GM19193 (cell line): ENCODE results near the gene MKX.

Source experiments
- POLR2A ChIP-seq: IDR thresholded peaks from 4 replicates; pipeline ENCODE4 v1.6.1; 2011; ENCODE audit not compliant: insufficient read depth, insufficient read length; ENCODE audit errors: extremely low read depth

Gene MKX

DNA sequence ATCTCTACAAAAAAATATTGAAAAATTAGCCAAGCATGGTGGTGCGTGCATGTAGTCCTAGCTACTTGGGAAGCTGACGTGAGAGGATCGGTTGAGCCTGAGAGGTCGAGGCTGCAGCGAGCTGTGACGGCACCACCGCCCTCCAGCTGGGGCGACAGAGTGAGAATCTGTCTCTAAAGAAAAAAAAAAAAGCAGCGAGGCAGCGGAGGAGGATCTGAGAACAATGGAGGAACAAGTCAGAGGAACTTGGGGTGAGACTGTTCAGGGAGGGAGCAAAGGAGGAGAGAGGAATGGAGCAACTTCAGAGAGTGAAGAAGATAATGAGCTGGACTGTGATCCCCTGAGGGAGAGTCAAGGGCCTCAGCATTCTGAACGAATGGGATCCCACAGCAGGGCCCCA lies 85.4 kb downstream of the MKX start:
- no peak for TF ChIP-seq POLR2A

DNA sequence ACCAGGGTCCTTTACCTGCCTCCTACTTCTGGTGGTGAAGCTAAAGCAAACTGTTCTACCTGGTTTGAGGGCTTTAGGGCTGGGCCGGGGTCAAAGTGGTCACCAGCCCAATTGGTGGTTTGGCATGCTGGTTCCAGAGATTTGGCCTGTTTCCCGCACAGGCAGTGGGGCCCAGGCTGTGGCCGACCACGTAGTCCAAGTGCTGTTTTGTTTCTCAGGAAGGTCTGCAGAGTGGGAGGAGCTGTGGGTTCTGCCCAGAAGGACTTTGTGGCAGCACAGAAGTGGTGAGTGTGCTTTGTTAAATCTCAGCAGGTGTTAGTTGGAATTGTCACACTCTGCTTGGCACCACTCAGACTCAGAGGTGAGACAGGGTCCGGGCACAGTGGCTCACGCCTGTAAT lies 85.8 kb downstream of the MKX start:
- no peak for TF ChIP-seq POLR2A

DNA sequence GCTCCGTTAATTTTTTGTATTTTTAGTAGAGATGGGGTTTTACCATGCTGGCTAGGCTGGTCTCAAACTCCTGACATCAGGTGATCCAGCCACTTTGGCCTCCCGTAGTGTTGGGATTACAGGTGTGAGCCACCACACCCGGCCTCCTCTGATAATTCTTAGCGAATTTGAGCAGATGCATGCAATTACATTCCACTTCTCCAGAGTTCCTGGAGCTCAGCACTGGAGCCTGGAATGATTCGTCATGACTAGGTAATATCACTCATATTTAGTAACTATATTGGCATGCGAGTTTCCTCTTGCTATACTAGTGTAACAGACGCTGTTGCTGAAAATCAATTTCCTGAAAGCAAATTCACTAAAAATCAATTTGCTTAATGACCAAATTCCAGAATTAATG lies 86.8 kb downstream of the MKX start:
- no peak for TF ChIP-seq POLR2A

DNA sequence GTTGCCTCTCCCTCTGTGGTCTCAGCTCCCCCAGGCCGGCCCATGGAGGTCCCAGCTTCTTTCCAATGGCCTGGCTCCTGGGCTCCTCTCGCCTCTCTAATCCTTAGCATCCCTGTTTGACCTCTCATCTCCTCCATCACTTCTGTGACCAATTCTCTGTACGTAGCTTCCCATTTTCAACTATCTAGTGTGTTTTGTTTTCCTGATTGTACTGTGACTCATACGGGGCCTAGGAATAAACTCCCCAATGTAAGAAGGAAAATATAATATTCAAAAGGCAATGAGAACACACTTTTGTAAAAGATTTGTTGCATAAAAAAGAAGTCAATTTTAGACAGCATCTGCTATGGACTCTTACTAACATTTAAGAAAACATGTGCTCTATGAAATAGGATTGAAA lies 90.3 kb downstream of the MKX start:
- no peak for TF ChIP-seq POLR2A

DNA sequence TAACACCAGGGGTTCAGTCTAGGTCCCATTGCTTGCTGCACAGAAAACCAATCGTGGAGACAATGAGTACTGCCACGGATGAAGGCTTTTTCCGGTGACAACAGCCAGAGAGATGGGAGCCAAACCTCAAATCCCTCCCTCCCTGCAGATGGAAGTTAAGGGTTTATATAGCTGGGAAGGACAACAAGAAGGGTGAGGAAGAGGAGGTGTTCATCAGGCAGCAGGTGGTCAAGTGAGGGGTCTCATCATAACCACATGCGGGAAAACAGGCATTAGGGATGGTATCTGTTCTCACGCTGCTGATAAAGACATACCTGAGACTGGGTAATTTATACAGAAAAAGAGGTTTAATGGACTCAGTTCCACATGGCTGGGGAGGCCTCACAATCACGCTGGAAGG lies 91.3 kb downstream of the MKX start:
- no peak for TF ChIP-seq POLR2A

DNA sequence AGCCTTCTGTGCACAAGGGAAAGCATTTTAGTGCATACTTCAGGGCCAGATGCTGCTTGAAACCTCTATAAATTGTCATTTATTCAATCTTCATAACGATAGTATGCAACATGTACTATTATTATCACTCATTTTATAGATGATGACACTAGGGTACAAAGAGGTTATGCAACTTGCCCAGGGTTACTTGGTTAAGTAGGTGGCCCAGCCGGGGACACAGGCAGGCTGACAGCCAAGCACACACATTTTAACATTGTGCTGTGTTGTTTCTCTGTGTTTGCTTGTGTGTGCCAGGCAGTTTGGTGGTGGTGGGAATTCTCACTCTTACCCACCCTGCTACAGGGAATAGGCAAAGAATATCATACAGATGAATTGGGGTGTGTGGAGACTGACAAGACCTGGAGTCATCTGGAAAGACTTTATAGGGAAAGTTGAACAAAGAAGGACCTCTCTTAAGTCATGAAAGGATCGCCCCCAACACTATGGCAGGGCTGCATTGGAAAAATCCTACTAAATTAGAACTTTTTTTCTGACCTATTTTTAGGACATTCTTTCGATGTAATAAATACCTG lies 98.9 kb downstream of the MKX start:
- no peak for TF ChIP-seq POLR2A

DNA sequence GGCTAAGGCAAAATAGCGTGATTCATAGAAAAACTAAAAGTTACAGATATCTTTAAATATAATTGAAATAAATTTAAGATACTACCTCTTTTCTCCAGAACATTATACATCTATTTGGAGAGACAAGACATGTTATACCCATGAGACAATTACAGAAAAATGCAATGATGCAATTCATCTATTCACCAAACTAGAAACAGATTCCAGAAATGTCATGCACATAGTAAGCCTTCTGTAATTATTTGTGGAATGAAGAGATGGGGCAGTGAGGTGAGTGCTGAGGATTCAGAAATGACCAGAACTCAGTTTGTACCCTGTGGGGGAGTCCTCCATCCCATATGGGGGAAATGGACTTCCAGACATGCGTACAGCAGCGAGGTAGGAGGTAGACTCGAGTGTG lies 99.4 kb downstream of the MKX start:
- no peak for TF ChIP-seq POLR2A

DNA sequence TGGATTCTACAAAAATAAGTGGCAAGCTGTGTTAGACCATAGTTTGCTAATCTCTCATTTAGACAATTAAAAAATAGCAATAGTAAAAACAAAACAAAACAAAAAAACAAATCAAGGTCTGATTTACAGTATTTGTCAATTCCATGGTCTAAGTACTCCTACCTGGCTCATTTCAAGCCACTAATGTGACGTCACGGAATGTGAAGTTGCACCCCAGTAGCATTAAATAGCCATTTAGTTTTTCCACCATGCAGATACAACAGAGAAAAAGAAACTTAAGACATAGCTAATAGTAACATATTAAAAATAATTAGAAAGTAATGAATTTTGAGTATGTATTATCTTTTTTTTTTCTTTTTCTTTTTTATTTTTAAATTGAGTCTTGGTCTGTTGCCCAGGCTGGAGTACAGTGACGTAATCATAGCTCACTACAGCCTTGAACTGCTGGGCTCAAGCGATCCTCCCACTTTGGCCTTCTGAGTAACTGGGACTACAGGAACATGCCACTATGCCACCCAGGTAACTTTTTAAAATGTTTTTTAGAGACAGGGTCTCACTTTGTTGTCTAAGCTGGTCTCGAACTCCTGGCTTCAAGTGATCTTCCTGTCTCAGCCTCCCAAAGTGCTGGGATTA lies 101.2 kb downstream of the MKX start:
- no peak for TF ChIP-seq POLR2A

DNA sequence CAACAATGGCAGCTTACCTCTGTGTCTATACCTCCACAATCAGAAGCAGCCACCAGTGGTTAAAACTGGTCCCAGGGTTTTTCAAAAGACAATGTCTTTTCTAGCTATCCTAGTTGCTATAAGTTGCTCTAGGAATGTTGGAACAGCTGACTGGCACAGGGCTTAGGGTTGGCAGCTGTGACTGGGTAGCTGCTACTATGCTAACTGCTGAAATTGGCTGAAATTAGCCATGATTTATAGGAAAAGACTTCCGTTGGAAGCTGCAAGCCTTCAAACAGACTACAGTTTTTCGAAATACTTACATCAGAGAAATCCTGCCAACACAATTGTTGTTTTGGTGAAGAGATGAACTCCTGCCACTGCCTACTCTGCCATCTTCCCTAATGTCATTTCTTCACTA lies 102.3 kb downstream of the MKX start:
- TF ChIP-seq POLR2A = no peak

DNA sequence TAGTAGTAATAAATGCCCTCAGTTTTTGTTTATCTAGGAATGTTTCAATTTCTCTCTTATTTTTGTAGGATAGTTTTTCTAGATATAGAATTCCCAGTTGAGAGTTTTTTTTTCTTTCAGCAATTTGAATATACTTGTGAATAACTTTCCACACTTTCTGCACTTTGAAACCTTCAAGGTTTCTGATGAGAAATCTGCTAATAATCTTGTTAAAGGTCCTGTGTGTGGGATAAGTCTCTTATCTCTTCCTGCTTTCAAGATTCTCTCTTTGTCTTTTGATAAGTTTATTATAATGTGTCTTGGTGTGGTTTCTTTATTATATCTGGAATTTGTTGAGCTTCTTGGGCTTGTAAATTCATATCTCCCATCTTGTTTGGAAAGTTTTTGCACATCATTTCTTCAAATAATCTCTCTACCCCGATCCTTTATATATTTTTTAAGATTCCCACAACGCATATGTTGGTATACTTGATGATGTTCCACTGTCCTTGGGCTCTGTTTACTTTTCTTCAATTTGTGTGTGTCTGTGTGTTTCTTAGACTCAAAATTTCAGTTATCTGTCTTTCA lies 103.5 kb downstream of the MKX start:
- no peak for TF ChIP-seq POLR2A

DNA sequence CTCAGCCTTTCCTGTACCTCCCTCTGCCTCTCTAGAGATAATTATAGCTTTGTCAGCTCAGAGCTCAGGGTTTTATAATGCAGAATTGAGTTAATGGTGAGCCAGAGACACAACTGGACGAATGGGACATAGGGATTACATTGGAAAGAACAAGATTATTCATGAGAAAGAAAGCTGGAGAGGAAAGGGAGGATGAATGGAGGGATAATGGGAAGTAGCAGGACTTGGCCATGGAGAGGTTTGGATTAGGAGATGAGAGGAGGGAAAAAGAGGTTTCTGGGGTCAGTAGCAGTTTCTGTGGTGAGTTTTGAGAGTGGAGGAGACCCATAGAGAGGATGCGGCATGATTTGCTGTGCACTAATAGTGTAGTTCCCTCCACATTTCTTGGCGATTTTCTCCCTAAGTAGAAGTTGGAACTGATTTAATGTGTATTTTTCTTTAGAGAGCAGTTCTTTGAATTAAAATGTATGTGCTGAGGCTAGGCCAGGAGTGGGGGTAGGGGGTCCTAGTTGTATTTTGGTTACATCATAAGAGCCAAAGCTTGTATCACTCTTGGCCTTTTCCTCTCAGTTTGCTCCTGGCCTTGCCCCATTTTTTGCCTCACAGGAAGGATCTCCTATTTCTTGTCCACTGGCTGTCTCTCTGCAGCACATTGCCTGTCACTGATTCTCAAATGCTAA lies 107.4 kb downstream of the MKX start:
- no peak for TF ChIP-seq POLR2A

DNA sequence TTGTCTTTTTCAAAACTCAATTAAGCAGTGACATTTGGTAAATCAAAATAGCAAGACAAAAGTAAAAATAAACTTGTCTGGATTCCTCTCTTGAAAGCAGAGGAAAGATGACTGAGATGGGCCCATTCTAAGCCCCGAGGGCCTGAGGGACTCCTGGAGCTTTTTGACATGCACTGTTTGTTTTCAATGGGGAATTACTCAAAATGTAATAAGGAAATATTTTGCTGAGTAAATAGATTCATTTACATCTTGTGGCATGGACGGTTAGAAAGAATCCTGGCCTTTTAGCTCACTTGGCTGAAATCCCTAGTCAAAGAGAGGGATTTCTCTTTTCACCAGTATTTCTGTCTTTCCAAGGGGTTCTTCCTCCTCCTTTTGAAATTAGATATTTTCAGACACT lies 108.0 kb downstream of the MKX start:
- no peak for TF ChIP-seq POLR2A

DNA sequence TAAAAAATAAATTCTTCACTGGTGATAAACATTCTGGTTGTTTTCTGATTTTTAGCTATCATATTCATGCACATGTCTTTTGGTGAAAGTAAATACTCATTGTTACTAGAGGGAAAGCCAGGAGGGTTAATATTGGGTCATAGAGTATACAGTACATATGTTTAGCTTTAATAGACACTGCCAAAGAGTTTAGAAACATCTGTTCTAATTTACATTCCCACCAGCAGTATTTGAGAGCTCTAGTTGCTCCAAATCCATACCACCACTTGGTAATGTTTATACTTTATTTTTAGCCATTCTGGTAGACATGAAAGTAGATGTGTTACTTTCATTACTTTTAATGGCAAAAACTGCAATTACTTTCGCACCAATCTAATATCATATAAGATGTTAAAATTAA lies 108.8 kb downstream of the MKX start:
- TF ChIP-seq POLR2A = no peak

DNA sequence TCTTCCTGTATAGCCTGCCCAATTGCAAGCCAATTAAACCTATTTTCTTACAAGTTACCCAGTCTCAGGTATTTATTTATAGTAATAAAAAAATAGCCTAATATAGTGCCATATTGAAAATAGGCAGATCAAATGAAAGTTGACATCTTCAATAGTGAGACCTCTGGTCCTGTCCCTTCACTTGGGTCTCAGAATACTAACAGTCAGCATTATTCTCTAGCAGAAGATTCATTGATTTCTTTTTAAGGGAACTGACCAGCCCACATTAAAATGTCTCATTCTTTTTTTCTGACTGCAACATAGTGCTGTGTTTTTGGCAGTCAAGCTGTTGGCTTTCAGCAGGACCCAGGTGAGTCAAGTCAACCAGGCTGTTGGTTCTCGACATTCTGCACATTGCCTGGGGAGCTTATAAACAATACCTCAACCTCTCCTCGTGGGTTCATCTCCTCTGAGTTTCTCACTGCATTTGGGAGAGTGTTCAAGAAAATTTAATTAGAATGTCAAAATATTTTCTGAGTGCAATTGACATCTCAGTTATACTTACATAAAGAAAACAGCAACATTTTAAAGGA lies 109.8 kb downstream of the MKX start:
- no peak for TF ChIP-seq POLR2A

DNA sequence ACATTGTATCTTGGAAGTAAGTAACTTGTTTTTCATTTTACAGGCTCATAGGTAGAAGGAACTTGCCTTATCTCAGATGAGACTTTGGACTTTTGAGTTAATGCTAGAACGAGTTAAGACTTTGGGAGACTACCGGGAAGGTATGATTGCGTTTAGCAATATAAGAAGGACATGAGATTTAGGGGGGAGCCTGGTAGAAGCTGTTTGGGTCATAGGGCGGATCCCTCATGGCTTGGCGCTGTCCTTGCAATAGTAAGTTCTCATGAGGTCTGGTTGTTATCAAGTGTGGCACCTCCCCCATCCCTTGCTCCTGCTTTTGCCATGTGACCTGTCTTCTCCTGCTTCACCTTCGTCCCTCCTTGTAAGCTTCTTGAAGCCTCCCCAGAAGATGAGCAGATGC lies 110.3 kb downstream of the MKX start:
- TF ChIP-seq POLR2A = no peak

DNA sequence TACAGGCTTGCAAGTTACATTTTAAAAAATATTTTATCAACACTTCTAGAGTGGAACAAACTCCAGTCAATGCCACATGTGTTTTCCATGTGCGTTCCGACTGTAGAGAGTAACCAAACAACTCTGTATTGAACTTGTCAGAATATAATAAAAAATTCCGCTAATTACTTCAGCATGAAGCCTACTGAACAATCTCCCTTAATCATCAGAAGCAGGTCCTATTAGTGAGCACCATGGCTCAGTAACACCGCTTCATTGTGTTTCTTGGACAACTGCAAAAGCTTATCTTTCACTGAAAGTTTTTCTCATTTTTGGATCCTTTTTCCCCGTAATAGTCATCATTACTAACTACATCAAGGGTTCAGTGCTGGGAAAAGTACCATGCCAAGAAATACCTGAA lies 117.0 kb downstream of the MKX start:
- TF ChIP-seq POLR2A = no peak
